Measurements from ENCODE around the gene MED12L.

DNA sequence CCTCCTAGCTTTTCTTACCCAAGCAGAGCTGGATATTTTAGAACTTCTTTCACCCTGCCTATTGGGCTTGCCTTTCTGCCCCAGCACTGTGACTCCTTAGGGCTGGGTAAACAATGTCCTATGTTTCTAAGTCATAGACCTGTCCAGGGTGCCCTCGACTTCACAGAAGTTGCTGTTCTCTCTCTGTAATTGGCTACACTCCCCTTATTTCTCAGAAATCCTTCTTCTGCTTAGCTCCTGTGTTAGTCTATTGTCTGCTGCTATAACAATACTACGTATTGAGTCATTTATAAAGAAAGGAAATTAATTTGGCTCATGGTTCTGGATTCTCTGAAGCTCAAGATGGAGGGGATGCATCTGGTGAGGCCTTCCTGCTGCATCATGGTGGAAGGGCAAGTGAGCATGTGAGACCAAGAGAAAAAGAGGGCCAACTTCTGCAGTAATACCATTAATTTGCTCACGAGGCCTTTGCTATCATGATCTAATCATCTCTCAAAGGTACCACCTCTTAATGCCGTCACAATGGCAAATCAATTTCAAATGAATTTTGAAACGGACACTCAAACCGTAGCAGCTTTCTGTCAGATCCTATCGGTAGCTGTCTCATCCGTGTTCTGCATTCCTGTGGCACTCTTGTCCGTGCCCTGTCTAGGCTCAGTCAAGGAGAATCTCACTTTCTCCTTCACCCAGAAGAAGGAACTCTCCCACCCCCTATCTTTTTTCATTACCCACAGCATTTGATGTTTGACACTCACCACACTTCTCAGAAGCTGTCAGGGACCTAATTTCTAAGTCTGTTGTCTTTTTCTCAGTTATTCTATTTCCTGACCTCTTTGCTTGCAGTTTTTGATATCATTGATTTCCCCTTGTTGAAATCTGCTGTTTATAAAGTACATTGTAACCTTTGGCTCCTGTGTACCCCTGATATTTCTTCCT lies 139.8 kb downstream of the MED12L start:
- TF ChIP-seq, protein P1, sequence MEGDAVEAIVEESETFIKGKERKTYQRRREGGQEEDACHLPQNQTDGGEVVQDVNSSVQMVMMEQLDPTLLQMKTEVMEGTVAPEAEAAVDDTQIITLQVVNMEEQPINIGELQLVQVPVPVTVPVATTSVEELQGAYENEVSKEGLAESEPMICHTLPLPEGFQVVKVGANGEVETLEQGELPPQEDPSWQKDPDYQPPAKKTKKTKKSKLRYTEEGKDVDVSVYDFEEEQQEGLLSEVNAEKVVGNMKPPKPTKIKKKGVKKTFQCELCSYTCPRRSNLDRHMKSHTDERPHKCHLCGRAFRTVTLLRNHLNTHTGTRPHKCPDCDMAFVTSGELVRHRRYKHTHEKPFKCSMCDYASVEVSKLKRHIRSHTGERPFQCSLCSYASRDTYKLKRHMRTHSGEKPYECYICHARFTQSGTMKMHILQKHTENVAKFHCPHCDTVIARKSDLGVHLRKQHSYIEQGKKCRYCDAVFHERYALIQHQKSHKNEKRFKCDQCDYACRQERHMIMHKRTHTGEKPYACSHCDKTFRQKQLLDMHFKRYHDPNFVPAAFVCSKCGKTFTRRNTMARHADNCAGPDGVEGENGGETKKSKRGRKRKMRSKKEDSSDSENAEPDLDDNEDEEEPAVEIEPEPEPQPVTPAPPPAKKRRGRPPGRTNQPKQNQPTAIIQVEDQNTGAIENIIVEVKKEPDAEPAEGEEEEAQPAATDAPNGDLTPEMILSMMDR (IDR thresholded peaks at IDR 0.05), result no peak
- TF ChIP-seq POLR2A (IDR thresholded peaks at IDR 0.05), result no peak

Measured in breast epithelium (tissue), 3 donors.